A549 (cell line): Measurements from ENCODE around the gene GDPD3.

Source experiments
- CBX2 ChIP-seq: fragments of 200-600 bp; sonication (generic); IDR thresholded peaks from 2 replicates; pipeline ENCODE4 v1.6.1; 2016; ENCODE audit warnings: low read depth, mild to moderate bottlenecking, borderline replicate concordance
- CBX8 ChIP-seq: fragments of 200-600 bp; sonication (generic); IDR thresholded peaks from 2 replicates; pipeline ENCODE4 v1.6.1; 2016
- CHD2 ChIP-seq: fragments of 150-350 bp; IDR thresholded peaks from 2 replicates; pipeline ENCODE4 v1.6.1; 2014; ENCODE audit warnings: low read length; ENCODE audit not compliant: partially characterized antibody
- CTCF ChIP-seq: fragments of >200 bp; sonication (Bioruptor Twin); formaldehyde crosslinking; IDR thresholded peaks from 3 replicates; pipeline ENCODE4 v1.5.1; 2016
- E2F6 ChIP-seq: IDR thresholded peaks from 2 replicates; pipeline ENCODE4 v1.6.1; 2012; ENCODE audit warnings: low read depth, borderline replicate concordance
- FOXS1 ChIP-seq: fragments of 250-450 bp; sonication (Bioruptor Pico); IDR thresholded peaks from 2 replicates; pipeline ENCODE4 v1.5.0; 2020; ENCODE audit warnings: mild to moderate bottlenecking, moderate library complexity
- POLR2A ChIP-seq: IDR thresholded peaks from 2 replicates; pipeline ENCODE4 v1.6.1; 2012; ENCODE audit warnings: mild to moderate bottlenecking, low read length

GRCh38 chr16:30096862-30097563 is 16.3 kb downstream of the GDPD3 start:
- TF ChIP-seq CBX2 (no peak), CTCF (no peak), CHD2 (no peak), FOXS1 (no peak), CBX8 (no peak), E2F6 (no peak), POLR2A (no peak)
